GM18499 (cell line): ENCODE measurements around the gene CCDC71L.

Experiments
- ATAC-seq: cut with Tn5 transposase; IDR thresholded peaks from one replicate; pipeline ENCODE4 v1.9.1; 2021; ENCODE audit warnings: moderate number of reproducible peaks; ENCODE audit not compliant: insufficient read depth, unreplicated experiment

Gene CCDC71L

DNA sequence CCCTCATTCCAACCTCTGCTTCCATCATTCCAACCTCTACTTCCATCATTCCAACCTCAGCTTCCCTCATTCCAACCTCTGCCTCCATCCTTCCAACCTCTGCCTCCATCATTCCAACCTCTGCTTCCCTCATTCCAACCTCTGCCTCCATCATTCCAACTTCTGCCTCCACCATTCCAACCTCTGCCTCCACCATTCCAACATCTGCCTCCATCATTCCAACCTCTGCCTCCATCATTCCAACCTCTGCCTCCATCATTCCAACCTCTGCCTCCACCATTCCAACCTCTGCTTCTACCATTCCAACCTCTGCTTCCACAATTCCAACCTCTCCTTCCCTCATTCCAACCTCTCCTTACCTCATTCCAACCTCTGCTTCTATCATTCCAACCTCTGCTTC is 30.3 kb downstream of the CCDC71L start:
- ATAC-seq = no peak

DNA sequence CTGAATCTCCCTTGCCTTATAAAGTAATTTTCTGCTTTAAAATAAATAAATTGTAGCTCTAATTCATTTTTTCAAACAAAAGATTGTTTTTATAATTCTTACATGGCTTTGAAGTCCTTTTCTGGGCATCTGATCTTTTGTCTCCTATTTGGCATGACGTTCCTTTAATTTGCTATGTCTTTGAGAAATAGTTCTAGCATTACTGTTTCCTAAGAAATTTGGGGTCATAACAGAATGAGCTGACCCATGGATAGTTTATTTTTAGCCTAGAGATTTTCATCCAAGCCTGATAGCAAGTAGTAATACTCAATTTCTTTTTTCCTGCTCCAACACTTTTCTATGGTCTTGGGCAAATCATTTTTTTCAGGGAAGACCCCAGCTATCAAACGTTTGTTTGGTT is 31.4 kb downstream of the CCDC71L start:
- no peak for ATAC-seq

DNA sequence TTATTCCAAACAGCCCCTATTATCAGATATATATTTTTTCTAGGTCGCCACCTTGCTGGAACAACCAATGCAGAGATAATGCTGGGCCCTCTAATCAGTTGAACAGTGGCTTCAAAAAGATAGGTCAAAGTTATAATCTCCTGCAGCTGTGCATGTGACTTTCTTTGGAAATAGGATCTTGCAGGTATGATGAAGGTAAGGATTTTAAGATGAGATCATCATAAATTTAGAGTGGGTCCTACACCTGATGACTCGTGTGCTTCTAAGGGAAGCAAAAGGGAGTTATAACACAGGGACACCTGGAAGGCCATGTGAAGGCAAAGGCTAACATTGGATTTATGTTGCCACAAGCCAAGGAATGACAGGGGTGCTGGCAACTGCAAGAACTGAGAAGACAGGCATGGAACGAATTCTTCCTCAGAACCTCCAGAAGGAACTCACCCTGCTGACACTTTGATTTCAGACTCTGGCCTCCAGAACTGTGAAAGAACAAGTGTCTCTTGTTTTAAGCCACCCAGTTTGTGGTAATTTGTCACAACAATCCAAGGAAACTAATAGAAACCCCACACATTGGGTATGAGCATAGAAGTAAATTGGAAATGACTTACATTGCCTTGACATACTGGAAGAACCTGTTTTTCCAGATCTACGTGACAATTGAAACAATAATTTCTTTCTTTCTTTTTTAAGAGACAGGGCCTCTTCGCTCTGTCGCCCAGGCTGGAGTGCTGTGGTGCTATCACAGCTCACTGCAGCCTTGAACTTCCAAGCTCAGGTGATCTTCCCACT is 34.4 kb downstream of the CCDC71L start:
- no peak for ATAC-seq

DNA sequence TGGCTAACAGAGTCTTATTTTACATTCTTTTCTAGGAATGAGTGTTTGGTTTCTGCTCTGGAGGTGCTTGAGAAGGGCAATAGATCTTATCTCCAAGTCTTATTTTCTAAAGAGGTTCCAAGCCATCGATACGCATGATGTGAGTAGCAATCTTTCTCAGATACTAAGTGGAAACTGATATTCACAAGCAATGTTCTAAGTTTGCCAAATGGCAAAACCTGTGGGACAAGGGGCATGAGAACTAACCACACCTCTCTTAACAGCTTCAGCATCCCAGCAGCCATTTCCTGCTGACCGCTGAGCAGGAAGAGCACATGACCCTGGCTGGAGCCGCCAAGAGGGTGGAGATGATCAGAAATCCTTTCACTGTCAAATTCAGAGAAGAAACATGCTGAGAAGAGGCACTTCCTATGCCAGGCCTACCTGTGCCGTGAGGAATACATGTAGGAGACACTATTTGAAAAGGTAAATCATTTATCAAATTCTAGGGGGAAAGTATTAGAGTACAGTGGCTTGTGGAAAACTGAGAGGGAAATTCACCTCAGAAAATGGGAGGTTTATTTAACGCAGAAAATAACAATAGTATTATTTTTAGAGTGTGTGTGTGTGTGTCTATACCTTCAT is 35.2 kb downstream of the CCDC71L start:
- no peak for ATAC-seq

DNA sequence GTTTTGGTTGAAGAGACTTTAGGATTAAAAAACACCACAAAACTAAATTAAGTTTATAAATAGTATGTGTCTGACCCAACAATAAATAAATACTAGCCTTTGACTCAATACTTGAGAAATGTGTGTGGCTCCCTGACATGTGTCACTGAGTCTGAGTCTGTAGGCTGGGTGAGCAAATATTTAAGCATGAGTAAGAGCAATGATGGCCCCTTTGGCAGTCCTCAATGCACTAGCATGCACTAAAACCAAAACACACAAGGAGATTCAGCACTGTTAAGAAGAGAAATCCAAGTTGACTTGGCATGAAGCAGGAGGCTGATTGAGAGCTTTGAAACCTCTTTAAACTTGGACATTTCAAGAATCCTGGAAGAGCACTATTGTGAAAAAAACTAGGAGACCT is 37.1 kb downstream of the CCDC71L start:
- no peak for ATAC-seq

DNA sequence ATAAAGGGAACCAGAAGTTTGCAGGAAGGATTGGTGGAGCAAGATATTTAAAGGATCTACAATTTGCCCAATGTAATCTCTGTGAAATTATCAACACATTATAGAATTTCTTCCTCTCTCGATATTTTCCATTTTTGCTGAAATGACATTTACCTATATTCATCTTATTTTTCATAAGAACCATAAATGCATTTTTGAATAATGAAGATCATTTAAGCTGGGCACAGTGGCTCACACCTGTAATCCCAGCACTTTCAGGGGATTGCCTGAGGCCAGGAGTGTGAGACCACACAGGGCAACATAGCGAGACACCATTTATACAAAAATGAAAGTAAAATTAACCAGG is 37.7 kb downstream of the CCDC71L start:
- no peak for ATAC-seq

DNA sequence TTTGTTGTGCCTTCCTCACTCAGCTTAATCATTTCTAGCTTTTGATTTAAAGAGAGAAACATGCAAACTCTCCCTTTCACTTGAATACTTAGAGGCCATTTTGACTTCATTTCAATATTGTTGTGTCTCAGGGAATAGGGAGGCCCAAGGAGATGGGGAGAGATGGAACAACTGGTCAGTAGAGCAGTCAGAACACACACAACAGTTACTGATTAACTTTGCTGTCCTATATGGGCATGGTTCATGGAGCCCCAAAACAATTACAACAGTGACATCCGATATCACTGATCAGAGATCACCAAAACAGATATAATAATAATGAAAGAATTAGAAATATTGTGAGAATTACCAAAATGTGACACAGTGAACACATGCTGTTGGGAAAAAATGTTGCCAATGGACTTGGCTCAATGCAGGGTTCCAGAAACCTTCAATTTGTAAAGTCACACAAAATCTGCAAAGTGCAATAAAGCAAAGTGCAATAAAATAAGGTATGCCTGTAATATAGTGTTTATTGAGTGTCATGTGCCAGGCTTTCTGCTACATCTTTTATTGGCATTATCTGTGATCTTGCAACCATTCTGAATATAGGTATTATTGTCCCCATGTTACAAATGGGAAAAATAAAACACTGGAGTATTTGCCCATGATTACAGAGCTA is 38.2 kb downstream of the CCDC71L start:
- ATAC-seq = no peak

DNA sequence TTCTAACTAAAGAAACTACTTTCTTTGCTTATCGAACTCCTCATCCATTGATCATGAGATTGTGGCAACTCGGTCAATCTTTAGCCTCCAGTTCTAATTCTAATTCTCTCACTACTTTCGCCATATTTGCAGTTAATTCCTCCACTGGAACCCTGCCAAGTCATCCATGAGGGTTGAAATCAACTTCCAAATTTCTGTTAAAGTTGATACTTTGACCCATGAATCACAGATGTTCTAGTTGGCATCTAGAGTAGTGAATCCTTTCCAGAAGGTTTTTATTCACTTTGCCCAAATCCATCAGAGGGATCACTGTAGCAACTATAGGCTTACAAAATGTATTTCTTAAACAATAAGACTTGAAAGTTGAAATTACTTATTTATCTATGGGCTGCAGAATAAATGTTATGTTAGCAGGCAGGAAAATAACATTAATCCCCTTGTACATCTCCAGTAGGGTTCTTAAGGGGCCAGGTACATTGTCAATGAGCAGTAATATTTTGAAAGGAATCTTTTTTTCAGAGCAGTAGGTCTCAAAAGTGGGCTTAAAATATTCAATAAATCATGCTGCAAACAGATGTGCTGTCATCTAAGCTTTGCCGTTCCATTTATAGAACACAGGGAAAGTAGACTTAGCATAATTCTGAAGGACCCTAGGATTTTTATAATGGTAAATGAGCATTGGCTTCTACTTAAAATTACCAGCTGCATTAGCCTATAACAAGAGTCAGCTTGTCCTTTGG is 39.4 kb downstream of the CCDC71L start:
- ATAC-seq = no peak

DNA sequence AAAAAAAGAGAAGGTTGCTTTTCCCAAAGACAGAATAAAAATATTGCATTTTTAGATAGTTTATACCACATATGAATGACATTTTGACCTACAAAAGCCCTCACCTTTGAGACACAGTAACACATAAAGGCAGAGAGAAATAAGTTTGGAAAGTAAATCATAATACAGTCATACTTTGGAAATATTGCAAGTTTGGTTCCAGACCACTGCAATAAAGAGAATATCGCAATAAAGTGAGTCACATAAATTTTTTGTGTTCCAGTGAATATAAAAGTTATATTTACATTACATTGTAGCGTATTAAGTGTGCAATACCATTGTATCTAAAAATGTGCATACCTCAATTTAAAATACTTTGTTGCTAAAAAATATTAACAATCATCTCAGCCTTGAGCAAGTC is 40.3 kb downstream of the CCDC71L start:
- ATAC-seq = no peak

DNA sequence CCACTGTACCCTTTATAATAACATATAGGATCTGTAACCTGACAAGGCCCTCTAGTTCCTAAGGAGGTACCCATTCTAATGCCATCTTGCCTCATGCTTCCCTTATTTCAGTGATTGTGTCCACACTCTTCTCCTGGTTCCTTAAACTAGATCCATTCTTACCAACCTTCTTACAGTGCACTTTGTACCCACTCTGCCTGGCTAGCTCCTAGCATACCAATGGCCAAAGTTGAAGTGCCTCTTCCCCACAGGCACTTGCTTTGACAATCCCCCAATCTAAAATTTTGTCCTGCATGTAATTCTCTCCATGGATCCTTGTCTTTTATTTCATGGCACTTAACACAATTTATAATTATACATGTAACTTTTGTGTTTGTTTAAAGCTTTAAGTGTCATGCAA is 40.9 kb downstream of the CCDC71L start:
- ATAC-seq = no peak

DNA sequence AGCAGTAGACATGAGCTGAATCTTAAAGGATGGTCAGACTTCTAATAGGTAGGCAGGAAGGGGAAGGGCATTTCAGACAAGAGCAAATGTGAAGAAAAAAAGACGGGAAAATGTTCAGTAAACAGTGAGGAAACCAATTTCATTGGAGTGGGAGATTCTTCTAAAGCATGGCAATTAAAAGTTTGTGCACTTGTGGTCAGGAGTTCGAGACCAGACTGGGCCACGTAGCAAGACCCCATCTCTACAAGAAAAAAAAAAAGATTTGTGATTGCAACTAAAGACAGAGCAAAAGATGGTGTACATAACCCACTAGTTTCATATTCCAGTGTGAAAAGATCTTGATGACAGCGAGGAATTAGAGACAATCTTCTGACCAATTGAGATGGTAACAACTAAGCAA is 41.7 kb downstream of the CCDC71L start:
- ATAC-seq = no peak

DNA sequence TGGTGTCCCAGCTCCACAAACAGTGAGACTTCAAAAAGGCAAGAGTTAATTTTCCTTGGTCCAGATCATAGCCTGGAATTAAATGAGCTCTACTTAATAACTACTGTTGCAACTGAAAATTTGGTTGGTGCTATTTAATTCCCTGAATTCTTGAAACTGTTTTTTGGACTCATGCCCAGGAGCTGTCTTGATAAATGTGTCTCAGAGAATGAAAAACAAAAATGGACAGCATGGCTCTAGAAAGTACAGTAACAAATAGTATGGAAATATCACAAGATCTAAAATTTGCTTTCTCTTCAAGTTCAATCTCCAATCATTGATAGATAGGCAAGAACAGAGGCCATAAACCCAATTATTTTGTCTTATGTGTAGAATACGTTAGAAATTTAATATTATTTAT is 42.5 kb downstream of the CCDC71L start:
- ATAC-seq = no peak

DNA sequence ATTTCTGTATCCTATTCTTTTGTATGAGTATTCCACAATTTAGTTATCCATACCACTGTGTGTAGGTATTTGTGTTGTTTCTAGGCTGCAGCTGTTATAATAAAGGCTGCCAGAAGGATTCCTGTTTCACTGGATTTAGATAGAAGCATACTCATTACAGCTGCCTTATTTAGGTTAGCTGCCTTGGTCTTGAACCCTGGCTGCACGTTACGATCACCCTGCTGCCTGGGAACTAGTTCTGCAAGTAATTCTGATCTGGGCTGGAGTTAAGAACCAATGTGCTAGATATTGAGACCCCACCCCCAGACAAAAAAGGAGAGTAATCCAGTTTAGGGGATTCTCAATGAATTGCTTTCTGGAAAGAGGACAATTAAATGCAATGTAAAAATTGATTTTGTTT is 43.1 kb downstream of the CCDC71L start:
- no peak for ATAC-seq

DNA sequence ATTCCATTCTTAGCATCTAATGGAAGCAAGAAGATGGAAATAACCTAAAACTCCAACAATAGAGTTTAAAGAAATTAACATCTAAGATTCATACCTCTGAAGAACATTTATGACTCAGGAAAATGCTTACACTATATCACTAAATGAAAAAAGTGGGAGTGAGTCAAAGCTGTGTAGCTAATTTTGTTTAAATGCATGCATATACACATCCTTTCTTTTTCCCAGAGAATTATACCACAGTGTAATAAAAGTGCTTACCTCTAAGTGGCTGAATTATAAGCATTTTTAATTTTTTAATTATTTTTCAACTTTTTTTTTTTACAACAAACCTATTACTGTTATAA is 44.3 kb downstream of the CCDC71L start:
- no peak for ATAC-seq

DNA sequence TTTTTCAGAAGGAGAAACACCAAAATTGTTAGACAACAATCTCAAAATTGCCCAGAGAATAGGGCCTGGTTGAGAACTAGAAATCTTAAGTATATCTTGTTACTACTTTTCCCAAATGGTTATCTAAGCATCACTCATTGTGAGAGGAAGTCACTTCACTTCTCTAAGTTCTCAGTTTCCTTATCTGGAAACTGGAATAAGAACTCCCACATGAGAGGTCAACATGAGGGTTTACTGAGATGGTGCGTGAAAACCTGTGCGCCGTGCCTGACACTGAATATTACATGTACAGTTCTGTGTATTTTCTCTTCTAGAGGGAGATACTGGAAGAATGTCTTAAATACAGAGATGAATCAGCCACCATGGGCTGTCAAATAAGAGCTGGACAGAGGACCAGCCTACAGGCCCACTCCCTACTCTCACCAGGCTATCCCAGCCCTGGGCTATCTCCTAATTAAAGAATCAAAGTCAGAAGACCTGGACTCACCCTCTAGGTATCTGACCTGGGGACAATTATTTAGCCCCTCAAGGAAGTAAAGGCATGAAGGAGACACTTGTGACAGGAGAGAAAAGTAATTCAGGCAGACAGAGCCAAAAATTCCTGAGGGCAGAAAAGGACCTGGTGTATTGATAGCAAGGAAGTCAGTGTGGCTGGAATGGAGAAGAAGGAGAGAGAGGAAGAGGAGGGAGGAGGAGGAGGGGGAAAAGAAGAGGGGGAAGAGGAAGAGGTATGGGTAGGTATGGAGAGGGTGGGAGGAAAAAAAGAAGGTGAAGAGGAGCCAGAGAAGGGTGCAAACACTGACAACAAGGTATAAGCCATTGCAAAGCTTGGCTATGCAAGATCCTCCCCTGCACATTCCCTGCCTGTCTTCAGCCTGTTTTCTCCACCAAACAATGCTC is 44.9 kb downstream of the CCDC71L start:
- no peak for ATAC-seq

DNA sequence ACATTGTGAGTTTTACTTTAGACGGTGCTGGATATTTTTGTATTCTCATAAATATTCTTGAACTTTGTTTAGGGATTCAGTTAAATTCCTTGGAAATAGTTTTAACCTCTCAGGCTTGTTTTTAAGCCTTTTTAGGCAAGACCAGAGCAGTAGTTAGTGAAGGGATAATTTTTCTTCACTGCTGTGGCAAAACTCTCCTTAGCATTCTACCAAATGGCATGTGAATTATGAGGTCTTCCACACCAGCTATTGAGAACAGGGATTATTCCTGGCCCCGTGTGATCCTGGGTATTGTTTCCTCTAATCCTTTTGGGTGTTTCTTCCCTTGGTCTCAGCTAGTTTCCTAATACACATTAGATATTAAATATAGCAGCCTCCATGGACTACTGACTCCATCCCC is 46.2 kb downstream of the CCDC71L start:
- ATAC-seq = no peak

DNA sequence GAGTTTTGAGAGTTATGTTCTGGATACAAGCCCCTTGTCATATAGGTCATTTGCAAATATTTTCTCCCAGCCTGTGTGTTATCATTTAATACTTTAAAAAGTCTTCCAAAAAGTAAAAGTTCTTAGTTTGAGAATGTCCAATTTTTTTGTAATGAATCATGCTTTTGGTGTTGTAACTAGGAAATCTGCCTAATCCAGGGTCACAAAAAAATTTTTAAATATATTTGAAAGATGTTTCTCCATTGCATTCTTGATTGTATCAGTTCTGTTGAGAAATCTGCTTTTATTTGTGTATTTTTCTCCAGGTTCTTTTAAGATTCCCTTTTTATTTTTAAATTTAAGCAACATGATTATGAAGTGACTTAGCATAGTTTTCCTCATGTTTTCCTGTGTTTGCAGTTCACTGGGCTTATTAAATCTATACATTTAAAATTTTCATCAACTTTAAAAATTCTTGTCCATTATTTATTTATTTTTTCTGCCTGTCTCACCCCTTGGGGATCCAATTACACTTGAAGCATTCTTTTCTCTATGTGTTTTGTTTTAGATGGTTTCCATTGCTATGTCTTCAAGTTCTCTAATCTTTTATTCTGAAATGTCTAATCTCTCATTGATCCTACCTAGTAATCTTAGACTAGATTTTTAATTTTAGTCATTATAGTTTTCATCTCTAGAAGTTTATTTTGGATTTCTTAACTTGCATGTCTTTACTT is 47.0 kb downstream of the CCDC71L start:
- ATAC-seq = no peak

DNA sequence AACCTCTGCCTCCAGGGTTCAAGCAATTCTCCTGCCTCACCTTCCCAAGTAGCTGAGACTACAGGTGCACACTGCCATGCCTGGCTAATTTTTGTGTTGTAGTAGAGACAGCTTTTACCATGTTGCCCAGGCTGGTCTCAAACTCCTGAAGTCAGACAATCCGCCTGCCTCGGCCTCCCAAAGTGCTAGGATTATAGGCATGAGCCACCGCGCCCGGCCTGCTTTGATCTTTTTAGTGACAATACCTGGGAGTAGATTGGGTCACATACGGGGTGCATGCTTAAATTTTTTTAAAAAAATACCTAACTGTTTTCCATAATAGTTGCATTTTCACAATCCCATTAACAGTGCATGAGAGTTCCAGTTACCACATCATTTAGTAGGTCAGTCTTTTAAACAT is 47.7 kb downstream of the CCDC71L start:
- no peak for ATAC-seq

DNA sequence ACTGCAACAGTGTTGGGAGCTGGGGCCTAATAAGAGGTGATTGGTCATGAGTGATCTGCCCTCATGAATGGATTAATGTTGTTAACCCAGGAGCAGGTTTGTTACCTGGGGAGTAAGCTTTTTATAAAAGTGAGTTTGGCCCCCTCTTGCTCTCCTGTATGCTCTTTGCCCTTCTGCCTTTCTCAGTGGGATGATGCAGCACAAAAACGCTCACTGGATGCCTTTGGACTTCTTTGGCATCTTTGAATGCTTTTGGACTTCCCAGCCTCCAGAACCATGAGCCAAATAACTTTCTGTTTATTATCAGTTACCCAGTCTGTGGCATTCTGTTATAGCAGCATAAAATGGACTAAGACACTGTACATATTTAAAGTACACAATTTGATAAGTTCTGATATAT is 48.5 kb downstream of the CCDC71L start:
- ATAC-seq = no peak

DNA sequence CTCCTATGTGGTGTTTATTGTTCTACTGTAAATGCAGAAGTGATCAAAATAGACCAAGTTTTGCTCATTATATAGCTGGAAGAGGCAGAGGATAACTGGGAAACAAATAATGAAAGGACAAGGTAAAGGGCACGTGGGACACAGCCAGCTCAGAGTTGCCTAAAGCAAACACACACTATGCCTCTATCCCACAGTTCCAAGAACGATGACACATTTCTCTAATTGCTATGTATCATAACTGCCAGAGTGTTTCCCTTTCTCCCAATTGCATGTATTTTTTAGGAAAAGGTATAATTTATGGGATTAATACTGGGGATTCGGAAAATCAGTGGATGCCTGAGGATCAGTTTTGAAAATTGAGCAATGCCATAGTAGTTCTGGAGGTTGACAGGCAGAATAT is 49.0 kb downstream of the CCDC71L start:
- no peak for ATAC-seq
